ENCODE results near the gene ID3.

- TF ChIP-seq CTCF (IDR thresholded peaks at IDR 0.05), result no peak
- TF ChIP-seq POLR2A (IDR thresholded peaks at IDR 0.05), result no peak
Observed at GRCh38 chr1:23561813-23562100, 2.5 kb upstream of the ID3 start.

All from Peyer's patch (tissue), 4 donors.